ENCODE results near the gene EEIG1. TPM values are rescaled to one million over a fixed set of nuclear protein-coding genes. Genes with fewer than 3 reads are reported as not detected.
A peak's percentile ranks its signal among the peaks of the same experiment; 100 is the strongest.

The EEIG1 gene
- total and polyA plus RNA-seq, 9 of the 15 experiments (the other 6 are each of a cell fraction or from before 2014, with no cell fraction given) = 0.17 to 16.7 (median 3.6) TPM

DNA sequence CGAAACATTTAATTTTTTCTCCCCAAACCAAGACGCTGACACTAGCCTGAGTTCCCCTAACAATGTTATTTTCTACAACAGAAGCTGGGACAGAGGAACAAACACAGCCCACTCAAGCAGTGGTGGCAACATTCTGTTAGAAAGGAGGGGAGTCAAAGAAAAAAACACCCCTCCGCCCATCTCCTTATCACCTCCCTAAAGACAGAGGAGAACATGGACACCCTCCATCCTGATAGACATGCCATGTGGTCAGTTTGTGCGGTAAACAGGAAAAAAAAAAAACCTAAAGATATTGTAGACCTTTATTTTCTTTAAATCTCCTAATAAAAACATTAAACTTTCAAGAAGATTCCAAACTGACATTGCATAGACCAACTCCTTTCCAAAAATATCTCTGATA, 40.2 kb downstream of the EEIG1 start (continued):
- no peak for TF ChIP-seq BRF2 (IDR thresholded peaks at IDR 0.05; ENCODE audit: borderline replicate concordance, insufficient read depth, insufficient read length)

DNA sequence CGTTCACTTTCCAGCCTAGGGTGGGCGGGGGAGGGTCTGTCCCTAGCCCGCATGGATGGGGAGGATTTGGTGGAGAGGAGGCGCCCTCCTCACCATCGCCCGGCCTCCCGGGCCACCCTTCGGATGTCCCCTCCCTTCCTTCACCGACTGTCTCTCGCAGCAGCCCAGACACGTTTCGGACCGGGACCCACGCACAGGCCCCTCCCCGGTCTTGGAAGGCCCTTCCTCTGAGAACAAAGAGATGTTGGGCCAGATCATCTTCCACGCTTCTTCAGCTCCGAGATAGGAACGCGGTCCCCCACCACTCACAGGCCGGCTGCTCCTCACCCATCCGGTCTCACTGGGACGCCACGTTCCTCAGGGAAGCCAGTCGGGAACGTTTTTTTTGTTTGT, 42.5 kb downstream of the EEIG1 start:
- peak overlapping the region; percentile 93 for H2AFZ ChIP-seq (ENCODE audit: low read depth, low read length)
- CTCF ChIA-PET (ENCODE audit: low intra/inter-chr PET ratio) = interaction anchor here (0.6 kb wide), 1 partner anchor 180 kb away, joined by 4 read pairs; no protein-coding TSS in a partner anchor
- TF ChIP-seq TAF1 (IDR thresholded peaks at IDR 0.05; ENCODE audit: control insufficient read depth, extremely low read depth, insufficient read depth, low read length, severe bottlenecking) (no peak), ZBTB7A (IDR thresholded peaks at IDR 0.05; ENCODE audit: borderline replicate concordance, control insufficient read depth, low read depth, low read length) (peak; percentile 33; the same call in 1 of the 2 replicates), MCM2 (IDR thresholded peaks at IDR 0.05; ENCODE audit: low read depth) (no peak), CEBPB (tag; IDR thresholded peaks at IDR 0.05) (no peak), ZNF134 (CRISPR knock-in tag; conservative IDR thresholded peaks at IDR 0.05) (no peak), FOXA3 (CRISPR knock-in tag; conservative IDR thresholded peaks at IDR 0.05 in 1 of 2, IDR thresholded peaks at IDR 0.05 in 1 of 2) (0 out of 4 replicates have a peak, but pooled peaks of 1 of the 2 experiments have one; percentile 35), GTF2E2 (tag; IDR thresholded peaks at IDR 0.05) (no peak), ZNF511 (CRISPR knock-in tag; IDR thresholded peaks at IDR 0.05) (peak; percentile 12; the same call in 1 of the 2 replicates), MIER1 (IDR thresholded peaks at IDR 0.05; ENCODE audit: low read depth) (no peak), USF2 (CRISPR knock-in tag; IDR thresholded peaks at IDR 0.05) (no peak)
- TF ChIP-seq, protein P1, sequence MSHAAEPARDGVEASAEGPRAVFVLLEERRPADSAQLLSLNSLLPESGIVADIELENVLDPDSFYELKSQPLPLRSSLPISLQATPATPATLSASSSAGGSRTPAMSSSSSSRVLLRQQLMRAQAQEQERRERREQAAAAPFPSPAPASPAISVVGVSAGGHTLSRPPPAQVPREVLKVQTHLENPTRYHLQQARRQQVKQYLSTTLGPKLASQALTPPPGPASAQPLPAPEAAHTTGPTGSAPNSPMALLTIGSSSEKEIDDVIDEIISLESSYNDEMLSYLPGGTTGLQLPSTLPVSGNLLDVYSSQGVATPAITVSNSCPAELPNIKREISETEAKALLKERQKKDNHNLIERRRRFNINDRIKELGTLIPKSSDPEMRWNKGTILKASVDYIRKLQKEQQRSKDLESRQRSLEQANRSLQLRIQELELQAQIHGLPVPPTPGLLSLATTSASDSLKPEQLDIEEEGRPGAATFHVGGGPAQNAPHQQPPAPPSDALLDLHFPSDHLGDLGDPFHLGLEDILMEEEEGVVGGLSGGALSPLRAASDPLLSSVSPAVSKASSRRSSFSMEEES (CRISPR knock-in tag; IDR thresholded peaks at IDR 0.05) = no peak
- TF ChIP-seq, protein P2, sequence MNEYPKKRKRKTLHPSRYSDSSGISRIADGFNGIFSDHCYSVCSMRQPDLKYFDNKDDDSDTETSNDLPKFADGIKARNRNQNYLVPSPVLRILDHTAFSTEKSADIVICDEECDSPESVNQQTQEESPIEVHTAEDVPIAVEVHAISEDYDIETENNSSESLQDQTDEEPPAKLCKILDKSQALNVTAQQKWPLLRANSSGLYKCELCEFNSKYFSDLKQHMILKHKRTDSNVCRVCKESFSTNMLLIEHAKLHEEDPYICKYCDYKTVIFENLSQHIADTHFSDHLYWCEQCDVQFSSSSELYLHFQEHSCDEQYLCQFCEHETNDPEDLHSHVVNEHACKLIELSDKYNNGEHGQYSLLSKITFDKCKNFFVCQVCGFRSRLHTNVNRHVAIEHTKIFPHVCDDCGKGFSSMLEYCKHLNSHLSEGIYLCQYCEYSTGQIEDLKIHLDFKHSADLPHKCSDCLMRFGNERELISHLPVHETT (CRISPR knock-in tag; conservative IDR thresholded peaks at IDR 0.05 in 1 of 2, IDR thresholded peaks at IDR 0.05 in 1 of 2) = no peak

More for the DNA sequence above, 42.5 kb downstream of the EEIG1 start:
- Histone ChIP-seq H3K4me1 (replicated peaks in 1 of 2; ENCODE audit: control insufficient read depth in 2 of 2, insufficient read depth in 2 of 2, low read length in 2 of 2) (peaks cover 69 to 90% of the 10 kb centered on the region in 2 experiments), H3K9ac (ENCODE audit: insufficient read depth in 1 of 2, low read depth in 2 of 2, low read length in 2 of 2) (peak overlapping the region; percentile 89 to 96), H3K9me1 (ENCODE audit: control insufficient read depth, insufficient read depth, low read length) (peaks cover 3% of the 10 kb centered on the region), H3K4me3 (no peak overlapping the region), H3K4me2 (ENCODE audit: insufficient read depth, low read length) (peak overlapping the region; percentile 97), H3K79me2 (ENCODE audit: control insufficient read depth, insufficient read depth, low read length) (peaks cover 41% of the 10 kb centered on the region), H3K27me3 (ENCODE audit: control insufficient read depth in 2 of 2, insufficient read depth in 2 of 2, low read length in 2 of 2) (no peaks in the 10 kb centered on the region), H3K9me3 (replicated peaks; ENCODE audit: control insufficient read depth, insufficient read depth, low read depth, low read length) (no peaks in the 10 kb centered on the region), H3K27ac (ENCODE audit: extremely low read depth, low read depth, low read length) (peak overlapping the region; percentile 88), H4K20me1 (replicated peaks; ENCODE audit: control insufficient read depth, insufficient read depth, low read length) (peaks cover 18% of the 10 kb centered on the region; the same call in 1 of the 2 replicates), H3K36me3 (ENCODE audit: control insufficient read depth, insufficient read depth, low read length) (peaks cover 39% of the 10 kb centered on the region; the same call in 2 of the 3 replicates)
- POLR2A ChIA-PET = interaction anchor here (0.6 kb wide), 1 partner anchor 61 kb away, joined by 3 read pairs; no protein-coding TSS in a partner anchor
- DNase-seq (ENCODE audit: extremely low read depth in 1 of 4, low spot score in 3 of 4) = peak; percentile 38 to 57 (median 48)
- intact Hi-C loops (cut with micrococcal nuclease) (no loop called here), in situ Hi-C loops (cut with MboI) (loop anchor here (5.0 kb wide), 2 partner anchors 94 to 179 kb away; no protein-coding TSS in a partner anchor)
- 0 out of 3 replicates have a peak, but pooled peaks have one; percentile 0 for ATAC-seq
- BruUV-seq (replicated peaks) = no TSS peak
- WGBS (ENCODE audit: insufficient coverage, low coverage, missing lambda C conversion rate) = 43% methylated on average over 17 of the region's 25 CpGs
- FAIRE-seq = no peak

Data from K562 (cell line).